Measurements from ENCODE around the gene OR8G1. TPM values are rescaled to one million over a fixed set of nuclear protein-coding genes. Genes with fewer than 3 reads are reported as not detected.

Gene OR8G1
- total and polyA plus RNA-seq, 11 donors: not detected

DNA sequence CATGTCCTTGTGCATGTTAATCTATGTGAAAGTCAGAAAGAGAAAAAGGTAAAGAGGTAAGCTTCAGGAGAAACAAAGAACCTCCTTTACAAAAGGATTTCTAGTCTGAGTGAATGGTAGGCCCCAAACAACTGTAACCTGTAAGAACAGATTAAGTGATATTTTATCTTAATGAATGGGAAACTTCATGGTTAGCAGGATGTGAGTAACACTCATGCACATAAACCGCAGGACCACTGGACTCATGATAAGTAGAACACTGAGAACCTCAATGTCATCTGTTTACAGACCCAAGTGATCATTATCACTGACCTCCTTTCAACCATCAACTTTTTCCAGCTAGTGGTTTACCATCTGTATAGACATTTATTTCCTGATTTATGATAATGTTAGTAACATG lies 35.2 kb downstream of the OR8G1 start:
- TF ChIP-seq POLR2A (IDR thresholded peaks at IDR 0.05): no peak
- TF ChIP-seq, protein P1, sequence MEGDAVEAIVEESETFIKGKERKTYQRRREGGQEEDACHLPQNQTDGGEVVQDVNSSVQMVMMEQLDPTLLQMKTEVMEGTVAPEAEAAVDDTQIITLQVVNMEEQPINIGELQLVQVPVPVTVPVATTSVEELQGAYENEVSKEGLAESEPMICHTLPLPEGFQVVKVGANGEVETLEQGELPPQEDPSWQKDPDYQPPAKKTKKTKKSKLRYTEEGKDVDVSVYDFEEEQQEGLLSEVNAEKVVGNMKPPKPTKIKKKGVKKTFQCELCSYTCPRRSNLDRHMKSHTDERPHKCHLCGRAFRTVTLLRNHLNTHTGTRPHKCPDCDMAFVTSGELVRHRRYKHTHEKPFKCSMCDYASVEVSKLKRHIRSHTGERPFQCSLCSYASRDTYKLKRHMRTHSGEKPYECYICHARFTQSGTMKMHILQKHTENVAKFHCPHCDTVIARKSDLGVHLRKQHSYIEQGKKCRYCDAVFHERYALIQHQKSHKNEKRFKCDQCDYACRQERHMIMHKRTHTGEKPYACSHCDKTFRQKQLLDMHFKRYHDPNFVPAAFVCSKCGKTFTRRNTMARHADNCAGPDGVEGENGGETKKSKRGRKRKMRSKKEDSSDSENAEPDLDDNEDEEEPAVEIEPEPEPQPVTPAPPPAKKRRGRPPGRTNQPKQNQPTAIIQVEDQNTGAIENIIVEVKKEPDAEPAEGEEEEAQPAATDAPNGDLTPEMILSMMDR (IDR thresholded peaks at IDR 0.05): no peak
- intact Hi-C loops (cut with DNase I): no loop called here
- WGBS, 4 donors: 35 to 65% (median 57%) methylated on average over 1 of the region's 1 CpG
- no peak for DNase-seq
- Histone ChIP-seq H3K4me1 (no peaks in the 10 kb centered on the region), H3K27ac (no peak overlapping the region), H3K4me3 (no peak overlapping the region), H3K36me3 (no peaks in the 10 kb centered on the region), H3K9me3 (peaks cover 0 to 9% (median 0%) of the 10 kb centered on the region in 12 donors), H3K27me3 (no peaks in the 10 kb centered on the region)
- no peak for ATAC-seq

DNA sequence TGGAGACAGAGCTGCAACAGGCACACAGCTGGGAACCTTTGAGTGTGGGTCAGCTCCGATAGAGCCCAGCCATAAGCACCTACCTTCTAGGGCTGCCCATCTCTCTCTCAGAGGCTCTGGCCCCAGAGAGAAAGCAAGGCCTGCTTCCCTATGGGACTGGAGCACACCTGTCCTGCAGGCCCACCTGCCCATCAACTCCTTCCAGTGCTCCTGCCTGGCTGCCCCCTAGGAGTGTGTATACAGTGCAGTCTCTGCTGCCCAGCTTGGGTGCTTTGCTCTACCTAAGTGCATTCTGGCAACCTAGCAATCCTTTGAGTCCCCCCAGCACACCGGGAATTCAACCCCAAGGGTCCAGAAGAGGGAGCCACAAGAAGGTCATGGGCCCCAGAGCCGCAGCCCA lies 36.3 kb downstream of the OR8G1 start:
- Histone ChIP-seq H3K27me3 (no peaks in the 10 kb centered on the region), H3K4me3 (no peak overlapping the region), H3K9me3 (peaks cover 0 to 19% (median 0%) of the 10 kb centered on the region in 12 donors), H3K4me1 (no peaks in the 10 kb centered on the region), H3K36me3 (no peaks in the 10 kb centered on the region), H3K27ac (no peak overlapping the region)
- no peak for DNase-seq
- TF ChIP-seq, protein P1 (IDR thresholded peaks at IDR 0.05): no peak
- TF ChIP-seq POLR2A (IDR thresholded peaks at IDR 0.05): no peak
- intact Hi-C loops (cut with DNase I): no loop called here
- no peak for ATAC-seq
- WGBS, 4 donors: 79 to 86% (median 81%) methylated on average over 3 of the region's 3 CpGs

DNA sequence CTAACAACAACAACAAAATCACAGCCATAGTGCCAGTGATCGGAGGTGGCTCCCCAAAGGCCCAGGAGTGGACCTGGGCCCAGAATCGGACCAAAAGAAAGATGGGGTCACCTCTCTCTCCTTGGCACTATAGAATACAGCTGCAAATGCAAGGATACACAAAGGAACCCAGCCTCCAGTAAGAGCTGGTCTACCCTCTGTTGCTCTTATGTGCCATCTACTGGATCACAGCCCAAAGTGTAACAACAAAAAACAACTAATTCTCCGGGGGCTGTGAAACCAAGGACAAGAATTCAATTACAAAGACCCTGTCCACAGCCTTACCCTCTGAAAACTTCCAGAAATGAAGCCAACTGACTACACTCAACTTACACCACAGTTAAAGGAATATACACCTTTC lies 36.9 kb downstream of the OR8G1 start:
- Histone ChIP-seq H3K4me1 (no peaks in the 10 kb centered on the region), H3K4me3 (no peak overlapping the region), H3K36me3 (no peaks in the 10 kb centered on the region), H3K9me3 (peaks cover 0 to 24% (median under 1%) of the 10 kb centered on the region in 12 donors), H3K27me3 (no peaks in the 10 kb centered on the region), H3K27ac (no peak overlapping the region)
- TF ChIP-seq, protein P1 (IDR thresholded peaks at IDR 0.05): no peak
- TF ChIP-seq POLR2A (IDR thresholded peaks at IDR 0.05): no peak
- WGBS, 4 donors: 72 to 79% (median 75%) methylated on average over 3 of the region's 3 CpGs
- no peak for DNase-seq
- ATAC-seq: no peak
- intact Hi-C loops (cut with DNase I): no loop called here

DNA sequence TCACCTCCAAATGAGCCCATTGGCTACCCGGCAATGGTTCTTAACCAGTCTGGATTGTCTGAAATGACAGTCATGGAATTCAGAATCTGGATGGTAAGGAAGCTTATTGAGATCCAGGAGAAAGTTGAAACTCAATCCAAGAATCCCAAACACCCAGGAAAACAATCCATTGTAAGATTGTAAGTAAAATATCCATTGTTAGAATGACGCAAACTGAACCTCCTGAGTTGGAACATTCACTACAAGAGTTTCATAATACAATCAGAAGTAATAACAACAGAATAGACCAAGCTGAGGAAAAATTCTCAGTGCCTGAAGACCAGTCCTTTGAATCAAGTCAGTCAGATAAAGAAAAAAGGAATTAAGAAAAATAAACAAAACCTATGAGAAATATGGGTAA lies 37.4 kb downstream of the OR8G1 start:
- intact Hi-C loops (cut with DNase I): no loop called here
- peaks cover 0 to 24% (median 2%) of the 10 kb centered on the region in 12 donors for H3K9me3 ChIP-seq
- WGBS, 4 donors: 39 to 90% (median 55%) methylated on average over 2 of the region's 2 CpGs
- H3K4me1 ChIP-seq: no peaks in the 10 kb centered on the region
- no peaks in the 10 kb centered on the region for H3K27me3 ChIP-seq
- no peak overlapping the region for H3K4me3 ChIP-seq
- ATAC-seq: no peak
- no peaks in the 10 kb centered on the region for H3K36me3 ChIP-seq
- H3K27ac ChIP-seq: no peak overlapping the region
- TF ChIP-seq, protein P1 (IDR thresholded peaks at IDR 0.05): no peak
- TF ChIP-seq POLR2A (IDR thresholded peaks at IDR 0.05): no peak
- DNase-seq: no peak

All from heart left ventricle (tissue), 16 donors.